Eye (tissue), 1 donor: ENCODE measurements around the gene EMC7.

ENCODE experiments used
- DNase-seq: peaks from one replicate; pipeline ENCODE4 v3.0.0-alpha.2; 2015

EMC7 gene

GRCh38 chr15:34038023-34038870 lies 63.4 kb downstream of the EMC7 start:
- peak; percentile 94 for DNase-seq
